GM08714 (cell line): ENCODE measurements around the gene NEGR1.

ENCODE experiments used
- H3K4me3 ChIP-seq: fragments of 200-500 bp; sonication (Bioruptor generic); 2 replicates; pipeline ENCODE4 v1.5.1; 2014; ENCODE audit warnings: mild to moderate bottlenecking, low read length, inconsistent platforms
- ZNF274 ChIP-seq: IDR thresholded peaks from 2 replicates; pipeline ENCODE4 v1.6.1; 2012; ENCODE audit warnings: mild to moderate bottlenecking, low read depth, low read length

NEGR1 gene

GRCh38 chr1:72115290-72115689 is 167.0 kb downstream of the NEGR1 start:
- H3K4me3 ChIP-seq: no peak overlapping the region
- TF ChIP-seq ZNF274: no peak

DNA sequence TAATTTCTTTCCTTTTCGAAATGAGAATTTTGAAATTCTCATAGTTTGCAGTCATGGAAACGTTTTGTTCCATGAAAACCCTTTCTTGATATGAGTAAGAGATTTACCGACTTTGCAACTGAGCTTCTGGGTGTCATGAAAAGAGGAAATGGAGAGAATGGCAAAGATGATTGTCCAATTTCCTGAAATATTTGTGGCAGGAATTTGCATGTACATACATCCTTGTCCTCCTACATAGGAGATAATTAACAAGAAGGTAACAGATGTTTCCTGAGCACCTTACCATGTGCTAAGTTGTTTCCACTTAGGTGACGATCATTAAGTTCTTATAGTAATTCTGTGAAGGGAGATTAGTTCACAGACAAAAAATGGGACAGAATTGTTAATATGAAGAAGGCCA is 170.7 kb downstream of the NEGR1 start:
- H3K4me3 ChIP-seq: no peak overlapping the region
- TF ChIP-seq ZNF274: no peak

GRCh38 chr1:72109916-72110315 is 172.4 kb downstream of the NEGR1 start:
- H3K4me3 ChIP-seq: no peak overlapping the region
- no peak for TF ChIP-seq ZNF274

DNA sequence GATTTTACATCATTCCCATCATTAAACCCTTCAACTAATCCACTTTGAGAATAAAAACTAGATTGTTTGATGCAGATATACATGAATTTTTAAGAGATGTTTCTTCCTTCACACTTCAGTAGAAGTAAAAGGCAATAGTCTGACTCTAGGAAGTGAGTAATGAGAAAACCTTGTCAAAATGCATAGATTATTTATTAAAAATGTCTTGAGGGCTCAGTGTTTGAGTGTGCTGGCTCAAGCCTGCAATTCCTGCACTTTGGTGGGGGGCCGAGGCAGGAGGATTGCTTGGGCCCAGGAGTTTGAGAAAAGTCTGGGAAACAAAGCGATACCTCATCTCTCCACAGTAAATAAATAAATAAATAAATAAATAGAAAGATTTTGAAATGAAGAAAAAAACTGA is 177.1 kb downstream of the NEGR1 start:
- TF ChIP-seq ZNF274: no peak
- no peak overlapping the region for H3K4me3 ChIP-seq

DNA sequence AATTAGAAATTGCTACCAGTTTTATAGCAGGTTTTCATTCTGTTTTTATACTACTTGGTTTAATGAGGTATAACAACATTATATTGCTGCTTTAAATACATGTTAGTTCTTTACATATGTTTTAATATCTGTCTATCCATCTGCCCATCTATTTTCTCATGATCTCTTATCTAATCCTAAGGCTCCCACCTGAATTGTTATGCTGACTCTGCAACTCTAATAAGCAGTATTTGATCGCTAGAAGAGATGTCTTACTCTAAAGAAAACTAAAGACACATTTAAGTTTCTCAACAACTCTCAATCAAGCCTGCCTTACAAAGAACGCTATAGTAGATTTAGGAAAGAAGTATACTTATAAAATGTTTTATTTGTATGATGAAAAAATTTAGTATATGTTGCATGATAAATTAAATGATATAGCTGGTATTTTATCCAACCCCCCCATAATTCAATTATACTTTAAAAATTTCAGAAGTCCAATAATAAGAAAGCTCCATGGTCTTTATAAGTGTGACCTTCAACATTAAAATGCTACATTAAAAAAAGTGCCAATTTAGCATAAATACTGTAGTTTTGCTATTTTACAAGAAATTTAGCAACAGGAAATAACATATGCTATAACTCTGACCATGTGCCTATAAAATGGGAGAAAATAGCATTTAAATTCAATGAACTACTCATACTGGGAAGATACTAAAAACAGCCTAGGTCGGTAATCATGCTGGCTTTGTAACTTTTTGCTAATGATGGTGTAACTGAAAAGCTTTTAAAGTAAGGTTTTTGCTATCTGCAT is 180.3 kb downstream of the NEGR1 start:
- TF ChIP-seq ZNF274: no peak
- no peak overlapping the region for H3K4me3 ChIP-seq

DNA sequence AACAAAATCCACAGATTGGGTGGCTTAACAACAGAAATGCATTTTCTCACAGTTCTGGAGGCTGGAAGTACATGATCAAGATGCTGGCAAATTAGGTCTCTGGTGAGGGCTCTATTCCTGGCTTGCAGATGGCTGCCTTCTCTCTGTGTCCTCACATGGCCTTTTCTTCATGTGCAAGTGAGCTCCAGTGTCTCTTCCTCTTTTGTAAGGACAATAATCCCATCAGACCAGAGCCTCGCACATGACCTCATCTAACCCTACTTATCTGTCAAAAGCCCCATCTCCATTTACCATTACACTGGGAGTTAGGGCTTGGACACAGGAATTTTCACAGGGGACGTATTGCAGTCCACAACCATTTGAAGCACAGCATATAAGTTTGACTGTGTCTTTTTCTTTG is 181.6 kb downstream of the NEGR1 start:
- no peak overlapping the region for H3K4me3 ChIP-seq
- TF ChIP-seq ZNF274: no peak

- H3K4me3 ChIP-seq: no peak overlapping the region
- TF ChIP-seq ZNF274: no peak
Measured at GRCh38 chr1:72097851-72098570, 184.3 kb downstream of the NEGR1 start.

- no peak for TF ChIP-seq ZNF274
- H3K4me3 ChIP-seq: no peak overlapping the region
Measured at GRCh38 chr1:72094209-72094608, 188.1 kb downstream of the NEGR1 start.

DNA sequence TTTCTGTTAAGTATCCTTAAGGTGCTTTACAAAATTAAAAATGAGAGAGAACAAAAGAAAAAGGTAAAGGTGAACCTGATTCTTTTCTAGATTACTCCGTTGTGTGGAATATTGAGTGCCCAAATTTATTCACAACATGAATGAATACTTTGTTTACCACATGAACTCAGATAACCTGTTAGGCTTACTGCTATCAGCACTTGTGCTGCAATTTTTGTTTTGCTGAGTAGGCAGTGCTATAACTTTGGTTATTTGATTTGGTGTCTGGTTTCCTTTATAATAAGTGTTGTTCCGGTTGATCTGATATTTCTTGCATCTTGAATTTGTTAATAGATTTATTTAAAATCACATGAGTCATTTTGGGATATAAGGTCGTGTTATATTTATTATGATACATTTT is 195.9 kb downstream of the NEGR1 start:
- no peak overlapping the region for H3K4me3 ChIP-seq
- TF ChIP-seq ZNF274: no peak

DNA sequence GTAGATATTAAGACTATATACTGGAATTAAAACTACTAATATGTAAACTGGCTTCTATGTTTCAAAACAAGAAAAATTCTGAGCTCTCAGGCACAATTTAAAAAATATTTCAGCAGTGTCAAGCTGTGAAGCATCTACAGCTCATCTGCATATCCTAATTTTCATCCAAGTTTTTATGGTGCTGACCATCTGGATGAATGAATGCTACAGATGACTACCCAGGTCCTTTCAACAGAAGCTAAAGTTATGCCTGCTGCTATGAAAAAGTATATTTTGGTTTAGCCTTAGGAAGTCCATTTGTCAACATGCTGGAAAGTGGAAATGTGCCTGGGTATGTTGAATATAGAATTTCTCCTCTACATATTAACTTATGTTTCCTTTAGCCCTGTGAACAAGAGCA is 206.9 kb downstream of the NEGR1 start:
- no peak for TF ChIP-seq ZNF274
- H3K4me3 ChIP-seq: no peak overlapping the region

- TF ChIP-seq ZNF274: no peak
Measured at GRCh38 chr1:72066431-72066830, 215.9 kb downstream of the NEGR1 start.

DNA sequence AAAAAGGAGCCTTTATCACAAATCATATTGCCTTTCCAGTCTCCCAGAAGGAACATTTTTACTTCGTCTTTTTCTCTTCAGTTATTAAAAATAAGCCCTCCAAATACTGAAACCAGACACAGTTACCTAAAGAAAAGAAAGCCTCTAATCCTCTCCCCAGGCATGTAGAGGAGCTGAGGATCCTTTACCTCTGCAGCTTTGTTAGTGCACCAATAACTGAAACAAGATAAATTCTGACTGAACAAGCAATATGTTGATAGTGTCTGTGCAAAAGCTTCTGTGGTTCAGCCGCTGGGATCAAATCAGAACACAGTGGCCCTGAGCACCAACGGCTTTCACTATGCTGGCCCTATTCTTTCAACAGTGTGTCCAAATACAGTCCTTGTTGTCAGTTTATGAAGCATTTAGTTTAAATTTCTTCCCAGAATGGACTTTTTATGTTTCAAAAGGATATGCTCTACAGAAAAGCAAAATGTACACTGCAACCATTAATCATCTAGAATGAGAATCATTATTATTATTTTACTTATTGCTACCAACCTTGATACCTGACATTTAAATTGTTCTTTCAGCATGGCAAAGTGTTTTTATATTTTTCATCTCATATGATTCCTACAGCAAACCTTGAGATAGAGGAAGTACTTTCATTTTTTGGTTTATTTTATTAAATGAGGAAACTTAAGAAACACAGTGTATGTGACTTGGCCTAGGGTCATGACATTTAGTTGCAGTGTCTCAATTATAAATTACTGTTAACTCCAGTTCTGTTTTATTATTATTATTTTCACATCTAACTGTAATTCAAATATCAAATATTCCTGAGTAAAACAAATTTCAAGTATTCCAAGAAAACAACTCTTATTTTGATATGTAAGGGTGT is 217.9 kb downstream of the NEGR1 start:
- H3K4me3 ChIP-seq: no peak overlapping the region
- TF ChIP-seq ZNF274: no peak

More at GRCh38 chr1:72066431-72066830, 215.9 kb downstream of the NEGR1 start:
- no peak overlapping the region for H3K4me3 ChIP-seq

GRCh38 chr1:72063364-72064044 is 218.8 kb downstream of the NEGR1 start:
- TF ChIP-seq ZNF274: no peak

GRCh38 chr1:72062584-72062983 is 219.8 kb downstream of the NEGR1 start:
- H3K4me3 ChIP-seq: no peak overlapping the region
- TF ChIP-seq ZNF274: no peak

More at GRCh38 chr1:72063364-72064044, 218.8 kb downstream of the NEGR1 start:
- H3K4me3 ChIP-seq: no peak overlapping the region
